H1 (cell line): ENCODE results near the gene INPP4B.

ENCODE experiments used
- JUND ChIP-seq: IDR thresholded peaks from 2 replicates; pipeline ENCODE4 v1.6.1; 2011; ENCODE audit warnings: mild to moderate bottlenecking, improper control_type of control experiment, low read length
- POLR2A ChIP-seq, 2 experiments: IDR thresholded peaks; 1 replicate in 1 of 2; 2 replicates in 1 of 2; pipeline ENCODE4 v1.6.1; 2011; ENCODE audit warnings: low read depth in 2 of 2, low read length in 2 of 2, mild to moderate bottlenecking in 2 of 2; ENCODE audit errors: control extremely low read depth in 1 of 2
- SUZ12 ChIP-seq: fragments of 200-600 bp; sonication (generic); IDR thresholded peaks from 2 replicates; pipeline ENCODE4 v1.6.1; 2012; ENCODE audit warnings: mild to moderate bottlenecking, inconsistent platforms, low read length, moderate library complexity, mixed read lengths

- TF ChIP-seq SUZ12 (no peak), POLR2A (IDR thresholded peaks at IDR 0.05; ENCODE audit: control extremely low read depth in 1 of 2, low read depth in 2 of 2, low read length in 2 of 2) (no peak), JUND (no peak)
These were observed 760.4 kb downstream of the INPP4B start for GRCh38 chr4:142085513-142086292.
